Activated CD4-positive, alpha-beta memory T cell treated with anti-CD3 and anti-CD28 coated beads for 36 hours (primary cell): ENCODE results near the gene MPV17L. TPM values are rescaled to one million over a fixed set of nuclear protein-coding genes. Genes with fewer than 3 reads are reported as not detected.
A peak's percentile ranks its signal among the peaks of the same experiment; 100 is the strongest.
"Not testable (repeated sequence)": the region's sequence is repeated elsewhere in the genome, so short reads cannot be mapped to it uniquely, and the experiment has no call there.

Experiments used
- CTCF ChIA-PET: fragments of 350-600 bp; sonication (Branson Sonifier 250); formaldehyde crosslinking; loops from one replicate; lab custom pipeline; 2021; ENCODE audit warnings: antibody characterized with exemption, inconsistent platforms; lab: Charles Lee
- POLR2A ChIA-PET: fragments of 350-600 bp; sonication (Branson Sonifier 250); formaldehyde crosslinking; loops from one replicate; lab custom pipeline; 2021; ENCODE audit warnings: antibody characterized with exemption; lab: Charles Lee
- DNase-seq: peaks from one replicate; pipeline ENCODE4 v3.0.0-alpha.2; 2020
- H3K27ac Mint-ChIP-seq: one replicate; pipeline ENCODE4 v1.8.0; 2021; ENCODE audit warnings: mixed read lengths
- H3K27me3 Mint-ChIP-seq: one replicate; pipeline ENCODE4 v1.8.0; 2021; ENCODE audit warnings: mixed read lengths
- H3K36me3 Mint-ChIP-seq: one replicate; pipeline ENCODE4 v1.8.0; 2021; ENCODE audit warnings: mixed read lengths
- H3K4me1 Mint-ChIP-seq: one replicate; pipeline ENCODE4 v1.8.0; 2021; ENCODE audit warnings: low read depth, mixed read lengths
- H3K4me3 Mint-ChIP-seq: one replicate; pipeline ENCODE4 v1.8.0; 2021; ENCODE audit warnings: mild to moderate bottlenecking, mixed read lengths
- H3K9me3 Mint-ChIP-seq: one replicate; pipeline ENCODE4 v1.8.0; 2021; ENCODE audit warnings: mixed read lengths
- intact Hi-C: fragments of 100-400 bp; cut with micrococcal nuclease; formaldehyde crosslinking; loops from one replicate; pipeline ENCODE4 v1.15.1; 2023
- total RNA-seq, 2 experiments: library from RNA; stranded (reverse); gene quantifications; one replicate each; pipeline ENCODE4 v1.2.3, GENCODE V29; 2021

MPV17L gene
- total RNA-seq, 2 experiments from 2014 or later = not detected

- no peak for DNase-seq
- no peak overlapping the region for H3K27ac Mint-ChIP-seq
- POLR2A ChIA-PET = interaction anchor here (1.3 kb wide), 1 partner anchor 10 kb away, joined by 3 read pairs; no protein-coding TSS in a partner anchor
- no peaks in the 10 kb centered on the region for H3K27me3 Mint-ChIP-seq
- CTCF ChIA-PET = no interaction called here
- no peaks in the 10 kb centered on the region for H3K36me3 Mint-ChIP-seq
- no peaks in the 10 kb centered on the region for H3K9me3 Mint-ChIP-seq
- intact Hi-C loops = no loop called here
- no peak overlapping the region for H3K4me3 Mint-ChIP-seq
- no peaks in the 10 kb centered on the region for H3K4me1 Mint-ChIP-seq
These were observed 22.7 kb downstream of the MPV17L start for GRCh38 chr16:15418206-15418605.

DNA sequence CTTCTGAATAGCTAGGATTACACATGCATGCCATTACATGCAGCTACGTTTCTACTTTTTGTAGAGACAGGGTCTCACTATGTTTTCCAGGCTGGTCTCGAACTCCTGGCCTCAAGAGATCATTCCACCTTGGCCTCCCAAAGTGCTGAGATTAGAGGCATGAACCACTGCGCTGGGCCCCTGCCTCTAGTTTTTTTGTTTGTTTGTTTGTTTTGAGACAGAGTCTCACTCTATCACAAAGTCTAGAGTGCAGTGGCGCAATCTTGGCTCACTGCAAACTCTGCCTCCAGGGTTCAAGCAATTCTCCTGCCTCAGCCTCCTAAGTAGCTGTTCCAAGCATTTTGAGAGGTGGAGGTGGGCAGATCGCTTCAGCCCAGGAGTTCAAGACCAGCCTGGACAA is 26.1 kb downstream of the MPV17L start:
- H3K27ac Mint-ChIP-seq, H3K4me1 Mint-ChIP-seq, H3K9me3 Mint-ChIP-seq, DNase-seq, H3K27me3 Mint-ChIP-seq, intact Hi-C loops, H3K36me3 Mint-ChIP-seq, H3K4me3 Mint-ChIP-seq, POLR2A ChIA-PET: not testable (repeated sequence)
- CTCF ChIA-PET = interaction anchor here (1.1 kb wide), 2 partner anchors 221 to 282 kb away, joined by 3 read pairs; partner anchors contain the start of gene MARF1

DNA sequence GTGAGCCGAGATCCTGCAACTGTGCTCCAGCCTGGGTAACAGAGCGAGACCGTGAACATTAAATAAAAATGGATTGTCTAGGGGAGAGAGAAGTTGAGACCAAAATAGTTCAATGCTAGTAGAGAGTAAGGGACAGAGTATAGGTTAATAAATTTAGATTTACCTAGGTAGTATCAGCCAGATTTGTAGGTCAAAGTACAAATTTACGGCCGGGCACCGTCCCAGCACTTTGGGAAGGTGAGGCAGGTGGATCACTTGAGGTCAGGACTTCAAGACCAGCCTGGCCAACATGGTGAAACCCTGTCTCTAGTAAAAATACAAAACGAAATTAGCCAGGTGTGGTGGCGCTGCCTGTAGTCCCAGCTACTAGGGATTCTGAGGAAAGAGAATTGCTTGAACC is 26.7 kb downstream of the MPV17L start:
- Mint-ChIP-seq H3K36me3 (no peaks in the 10 kb centered on the region), H3K4me3 (no peak overlapping the region), H3K4me1 (no peaks in the 10 kb centered on the region), H3K27ac (no peak overlapping the region), H3K9me3 (no peaks in the 10 kb centered on the region), H3K27me3 (peaks cover 2% of the 10 kb centered on the region)
- DNase-seq = no peak
- intact Hi-C loops = no loop called here
- CTCF ChIA-PET = interaction anchor here (1.1 kb wide), 2 partner anchors 220 to 281 kb away, joined by 3 read pairs; partner anchors contain the start of gene MARF1
- POLR2A ChIA-PET = no interaction called here

- no peaks in the 10 kb centered on the region for H3K36me3 Mint-ChIP-seq
- H3K27me3 Mint-ChIP-seq = peaks cover 2% of the 10 kb centered on the region
- H3K27ac Mint-ChIP-seq = no peak overlapping the region
- no peak overlapping the region for H3K4me3 Mint-ChIP-seq
- no peaks in the 10 kb centered on the region for H3K9me3 Mint-ChIP-seq
- CTCF ChIA-PET = interaction anchor here (0.6 to 3.8 kb wide), 7 partner anchors 118 to 278 kb away, joined by 3 to 32 read pairs (median 4); partner anchors contain the start of gene MARF1
- no peak for DNase-seq
- POLR2A ChIA-PET = no interaction called here
- peaks cover 2% of the 10 kb centered on the region for H3K4me1 Mint-ChIP-seq
- intact Hi-C loops = no loop called here
These were observed 30.3 kb downstream of the MPV17L start for GRCh38 chr16:15425861-15426260.

GRCh38 chr16:15426796-15427195 is 31.2 kb downstream of the MPV17L start:
- ChIA-PET POLR2A (no interaction called here), CTCF (interaction anchor here (1.3 to 3.8 kb wide), 6 partner anchors 41 to 277 kb away, joined by 4 to 32 read pairs (median 10); partner anchors contain the start of gene MARF1)
- H3K4me1 Mint-ChIP-seq = peaks cover 2% of the 10 kb centered on the region
- peaks cover 2% of the 10 kb centered on the region for H3K27me3 Mint-ChIP-seq
- no peak for DNase-seq
- intact Hi-C loops = loop anchor here (1.0 kb wide), 1 partner anchor 217 kb away; the partner anchor contains the start of gene MARF1
- H3K27ac Mint-ChIP-seq = no peak overlapping the region
- no peak overlapping the region for H3K4me3 Mint-ChIP-seq
- no peaks in the 10 kb centered on the region for H3K36me3 Mint-ChIP-seq
- H3K9me3 Mint-ChIP-seq = no peaks in the 10 kb centered on the region

GRCh38 chr16:15427648-15428239 is 32.2 kb downstream of the MPV17L start:
- ChIA-PET POLR2A (no interaction called here), CTCF (interaction anchor here (0.6 to 3.8 kb wide), 18 partner anchors 10 to 759 kb away, joined by 3 to 32 read pairs (median 4); partner anchors contain the start of gene MARF1)
- peaks cover 2% of the 10 kb centered on the region for H3K4me1 Mint-ChIP-seq
- no peaks in the 10 kb centered on the region for H3K9me3 Mint-ChIP-seq
- no peak overlapping the region for H3K4me3 Mint-ChIP-seq
- intact Hi-C loops = loop anchor here (1.0 kb wide), 1 partner anchor 216 kb away; the partner anchor contains the start of gene MARF1
- H3K27ac Mint-ChIP-seq = no peak overlapping the region
- H3K27me3 Mint-ChIP-seq = peaks cover 2% of the 10 kb centered on the region
- no peaks in the 10 kb centered on the region for H3K36me3 Mint-ChIP-seq
- DNase-seq = peak; percentile 68

DNA sequence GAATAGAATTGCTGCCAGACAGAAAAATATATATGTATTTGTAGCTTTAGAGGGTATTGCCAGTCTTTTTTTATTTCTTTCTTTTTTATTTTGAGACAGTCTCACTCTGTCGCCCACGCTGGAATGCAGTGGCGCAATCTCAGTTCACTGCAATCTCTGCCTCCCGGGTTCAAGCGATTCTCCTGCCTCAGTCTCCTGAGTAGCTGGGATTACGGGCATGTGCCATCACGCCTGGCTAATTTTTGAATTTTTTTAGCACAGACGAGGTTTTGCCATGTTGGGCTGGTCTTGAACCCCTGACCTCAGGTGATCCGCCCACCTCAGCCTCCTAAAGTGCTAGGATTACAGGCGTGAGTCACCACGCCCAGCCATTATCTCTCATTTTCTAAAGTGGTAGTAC is 35.3 kb downstream of the MPV17L start:
- H3K27ac Mint-ChIP-seq, H3K36me3 Mint-ChIP-seq, POLR2A ChIA-PET, H3K4me3 Mint-ChIP-seq, DNase-seq, CTCF ChIA-PET, H3K9me3 Mint-ChIP-seq: not testable (repeated sequence)
- Mint-ChIP-seq H3K27me3 (peaks cover 19% of the 10 kb centered on the region), H3K4me1 (peaks cover 17% of the 10 kb centered on the region)
- intact Hi-C loops = loop anchor here (5.0 to 10.0 kb wide), 3 partner anchors 76 to 274 kb away; no protein-coding TSS in a partner anchor

GRCh38 chr16:15434079-15434424 is 38.5 kb downstream of the MPV17L start:
- Mint-ChIP-seq H3K27ac (no peak overlapping the region), H3K36me3 (no peaks in the 10 kb centered on the region), H3K4me1 (peaks cover 15% of the 10 kb centered on the region), H3K9me3 (no peaks in the 10 kb centered on the region), H3K4me3 (peak overlapping the region; percentile 87), H3K27me3 (peaks cover 18% of the 10 kb centered on the region)
- POLR2A ChIA-PET = no interaction called here
- intact Hi-C loops = loop anchor here (5.0 to 10.0 kb wide), 3 partner anchors 73 to 271 kb away; no protein-coding TSS in a partner anchor
- CTCF ChIA-PET = interaction anchor here (1.0 to 1.1 kb wide), 2 partner anchors 33 to 205 kb away, joined by 3 read pairs; no protein-coding TSS in a partner anchor
- DNase-seq = no peak

DNA sequence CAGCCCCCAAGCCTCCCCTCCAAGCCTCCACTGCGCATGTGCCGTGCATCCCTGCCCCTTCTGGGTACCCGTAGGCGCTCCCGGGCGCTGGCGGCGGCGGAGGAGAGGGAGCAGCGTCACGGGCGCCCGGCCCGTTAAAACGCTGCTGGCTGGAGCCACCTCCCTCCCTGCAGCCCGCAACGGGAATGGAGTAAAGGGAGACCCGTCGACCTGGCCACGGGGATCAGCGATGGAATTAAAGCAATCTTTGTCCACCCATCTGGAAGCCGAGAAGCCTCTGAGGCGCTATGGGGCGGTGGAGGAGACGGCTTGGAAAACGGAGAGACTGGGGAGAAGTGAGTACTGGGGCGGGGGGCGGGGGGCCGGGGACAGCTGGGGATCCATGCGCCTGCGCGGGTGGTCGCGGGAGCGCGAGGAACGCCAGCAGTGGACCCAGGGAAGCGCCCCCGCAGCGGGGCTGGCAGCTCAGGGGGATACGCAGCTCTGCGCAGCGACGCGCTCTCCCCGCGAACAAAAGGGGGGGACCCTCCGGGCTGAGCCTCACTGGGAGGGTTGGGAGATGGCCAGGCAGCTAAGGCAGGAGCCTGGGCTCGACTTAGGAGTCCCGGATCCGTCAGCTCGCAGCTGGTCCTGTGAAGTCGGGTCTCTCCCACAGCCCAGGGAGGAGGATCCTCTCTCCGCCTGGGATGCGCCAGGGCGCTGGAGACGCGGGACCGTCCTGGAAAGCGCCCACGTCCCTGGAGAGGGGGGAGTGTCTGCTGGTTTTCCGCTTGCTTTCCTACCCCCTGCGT is 39.1 kb downstream of the MPV17L start, which contains the start of gene BMERB1:
Gene BMERB1, plus strand, starts transcription at position 164 of the 791 bp plus-strand sequence. Its CDS starts 66 bp downstream, at position 230.
- H3K36me3 Mint-ChIP-seq = no peaks in the 10 kb centered on the region
- H3K27me3 Mint-ChIP-seq = peaks cover 18% of the 10 kb centered on the region
- intact Hi-C loops = loop anchor here (5.0 to 10.0 kb wide), 3 partner anchors 73 to 270 kb away; no protein-coding TSS in a partner anchor
- ChIA-PET POLR2A (no interaction called here), CTCF (interaction anchor here (1.0 to 1.1 kb wide), 2 partner anchors 32 to 205 kb away, joined by 3 read pairs; no protein-coding TSS in a partner anchor)
- no peaks in the 10 kb centered on the region for H3K9me3 Mint-ChIP-seq
- no peak within 1 kb of the TSS for H3K27ac Mint-ChIP-seq
- H3K4me1 Mint-ChIP-seq = peaks cover 16% of the 10 kb centered on the region
- peak; percentile 78 for DNase-seq
- H3K4me3 Mint-ChIP-seq = peak within 1 kb of the TSS; percentile 87

DNA sequence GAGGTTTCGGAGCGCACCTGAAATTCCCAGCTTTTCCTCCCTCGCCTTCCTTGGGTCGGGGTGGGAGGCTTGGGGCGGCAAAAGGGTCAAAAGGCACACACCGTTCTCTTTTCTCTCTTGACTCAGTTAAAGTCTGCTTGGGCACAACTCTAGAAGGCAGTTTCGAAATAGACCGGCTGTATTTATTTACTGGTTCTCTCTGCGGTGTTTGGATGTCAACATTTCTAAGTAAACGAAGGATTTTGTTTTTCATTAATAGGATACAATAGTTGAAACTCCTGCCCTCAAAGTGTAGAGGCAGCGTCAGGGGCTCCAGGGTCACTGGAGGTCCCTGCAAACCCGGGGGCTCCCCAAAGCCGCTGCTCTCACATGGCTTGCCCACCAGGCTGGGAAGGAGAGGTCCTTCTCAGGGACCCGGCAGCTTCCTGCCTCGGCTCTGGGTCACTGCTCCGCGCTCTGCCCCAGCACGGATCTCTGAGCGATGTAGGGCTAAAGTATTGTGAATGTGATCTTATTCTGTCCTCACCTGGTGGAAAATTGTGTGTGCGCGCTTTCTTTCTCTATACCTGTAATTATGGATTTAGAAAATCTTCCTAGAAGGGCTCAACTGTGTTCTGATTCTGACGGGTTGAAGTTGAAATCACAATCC is 39.8 kb downstream of the MPV17L start:
- POLR2A ChIA-PET = no interaction called here
- DNase-seq = peak; percentile 10
- H3K36me3 Mint-ChIP-seq = no peaks in the 10 kb centered on the region
- peak overlapping the region; percentile 87 for H3K4me3 Mint-ChIP-seq
- H3K9me3 Mint-ChIP-seq = no peaks in the 10 kb centered on the region
- peaks cover 18% of the 10 kb centered on the region for H3K27me3 Mint-ChIP-seq
- intact Hi-C loops = loop anchor here (10.0 kb wide), 1 partner anchor 269 kb away; no protein-coding TSS in a partner anchor
- no peak overlapping the region for H3K27ac Mint-ChIP-seq
- CTCF ChIA-PET = no interaction called here
- H3K4me1 Mint-ChIP-seq = peaks cover 17% of the 10 kb centered on the region

DNA sequence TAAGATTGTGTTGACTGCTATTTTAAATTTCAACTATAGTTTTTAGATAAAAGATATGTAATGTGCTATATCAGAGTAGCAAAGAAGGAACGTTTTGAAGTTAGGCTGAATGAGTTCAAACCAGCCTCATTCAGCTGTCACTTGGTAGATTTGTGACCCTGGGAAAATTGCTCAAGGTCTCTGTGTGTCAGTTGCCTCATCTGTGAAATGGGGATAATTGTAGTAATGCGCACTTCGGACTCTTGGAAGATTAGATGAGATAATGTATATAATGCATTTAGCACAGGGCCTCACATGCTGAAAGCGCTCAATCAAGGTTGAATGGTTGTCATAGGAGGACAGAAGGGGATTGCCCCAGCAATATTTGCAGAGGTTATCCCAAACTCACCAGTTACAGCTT is 43.5 kb downstream of the MPV17L start:
- no peak for DNase-seq
- H3K27ac Mint-ChIP-seq = no peak overlapping the region
- ChIA-PET CTCF (no interaction called here), POLR2A (no interaction called here)
- no peaks in the 10 kb centered on the region for H3K9me3 Mint-ChIP-seq
- H3K27me3 Mint-ChIP-seq = peaks cover 15% of the 10 kb centered on the region
- peaks cover 13% of the 10 kb centered on the region for H3K4me1 Mint-ChIP-seq
- H3K4me3 Mint-ChIP-seq = no peak overlapping the region
- intact Hi-C loops = loop anchor here (10.0 kb wide), 1 partner anchor 266 kb away; no protein-coding TSS in a partner anchor
- no peaks in the 10 kb centered on the region for H3K36me3 Mint-ChIP-seq
